GM18507 (cell line): ENCODE data around the gene SRPK3.
"Not testable (repeated sequence)": the region's sequence is repeated elsewhere in the genome, so short reads cannot be mapped to it uniquely, and the experiment has no call there.

ENCODE experiments used
- DNase-seq: peaks from one replicate; pipeline ENCODE4 v3.0.0; 2011; ENCODE audit warnings: low read depth; ENCODE audit not compliant: insufficient read length; ENCODE audit errors: extremely low spot score
- FAIRE-seq: peaks from 2 replicates; lab custom pipeline; 2011; peaks lifted over from hg19 to GRCh38; lab: Jason Lieb, UNC

SRPK3 gene, protein sequence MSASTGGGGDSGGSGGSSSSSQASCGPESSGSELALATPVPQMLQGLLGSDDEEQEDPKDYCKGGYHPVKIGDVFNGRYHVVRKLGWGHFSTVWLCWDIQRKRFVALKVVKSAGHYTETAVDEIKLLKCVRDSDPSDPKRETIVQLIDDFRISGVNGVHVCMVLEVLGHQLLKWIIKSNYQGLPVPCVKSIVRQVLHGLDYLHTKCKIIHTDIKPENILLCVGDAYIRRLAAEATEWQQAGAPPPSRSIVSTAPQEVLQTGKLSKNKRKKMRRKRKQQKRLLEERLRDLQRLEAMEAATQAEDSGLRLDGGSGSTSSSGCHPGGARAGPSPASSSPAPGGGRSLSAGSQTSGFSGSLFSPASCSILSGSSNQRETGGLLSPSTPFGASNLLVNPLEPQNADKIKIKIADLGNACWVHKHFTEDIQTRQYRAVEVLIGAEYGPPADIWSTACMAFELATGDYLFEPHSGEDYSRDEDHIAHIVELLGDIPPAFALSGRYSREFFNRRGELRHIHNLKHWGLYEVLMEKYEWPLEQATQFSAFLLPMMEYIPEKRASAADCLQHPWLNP

DNA sequence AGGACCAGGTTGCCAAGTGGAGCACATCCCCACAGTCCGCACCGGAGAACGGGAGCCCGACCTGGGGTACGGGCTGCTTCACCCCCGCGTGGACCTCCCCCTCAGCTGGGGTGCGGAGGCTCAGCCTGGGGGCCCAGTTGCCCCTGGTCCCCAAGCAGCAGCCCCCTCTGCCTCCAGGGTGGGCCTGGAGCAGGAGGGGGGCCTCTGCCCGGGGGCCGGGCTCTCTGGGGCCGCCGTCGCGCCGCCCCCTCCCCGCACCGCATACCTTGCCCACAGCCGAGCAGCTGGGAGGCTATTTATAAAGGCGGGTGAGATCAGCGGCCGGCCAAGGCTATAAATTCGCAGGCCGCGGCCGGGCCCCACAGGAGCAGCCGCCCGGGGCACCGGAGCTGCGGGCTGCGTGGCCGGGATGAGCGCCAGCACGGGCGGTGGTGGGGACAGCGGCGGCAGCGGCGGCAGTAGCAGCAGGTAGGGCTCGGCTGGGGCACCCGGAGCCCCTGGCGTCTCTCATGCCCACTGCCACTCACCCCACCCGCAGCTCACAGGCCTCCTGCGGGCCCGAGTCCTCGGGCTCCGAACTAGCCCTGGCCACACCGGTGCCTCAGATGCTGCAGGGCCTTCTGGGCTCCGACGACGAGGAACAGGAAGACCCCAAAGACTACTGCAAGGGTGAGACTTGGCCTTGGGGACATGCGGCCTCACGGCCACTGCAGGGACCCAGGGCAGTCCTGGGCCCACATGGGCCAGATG lies at the start of gene SRPK3:
SRPK3 (plus strand) TSS at position 364 of the 750 bp plus-strand sequence; CDS start at position 410, 46 bp downstream.
- no peak for FAIRE-seq
- DNase-seq, result no peak

DNA sequence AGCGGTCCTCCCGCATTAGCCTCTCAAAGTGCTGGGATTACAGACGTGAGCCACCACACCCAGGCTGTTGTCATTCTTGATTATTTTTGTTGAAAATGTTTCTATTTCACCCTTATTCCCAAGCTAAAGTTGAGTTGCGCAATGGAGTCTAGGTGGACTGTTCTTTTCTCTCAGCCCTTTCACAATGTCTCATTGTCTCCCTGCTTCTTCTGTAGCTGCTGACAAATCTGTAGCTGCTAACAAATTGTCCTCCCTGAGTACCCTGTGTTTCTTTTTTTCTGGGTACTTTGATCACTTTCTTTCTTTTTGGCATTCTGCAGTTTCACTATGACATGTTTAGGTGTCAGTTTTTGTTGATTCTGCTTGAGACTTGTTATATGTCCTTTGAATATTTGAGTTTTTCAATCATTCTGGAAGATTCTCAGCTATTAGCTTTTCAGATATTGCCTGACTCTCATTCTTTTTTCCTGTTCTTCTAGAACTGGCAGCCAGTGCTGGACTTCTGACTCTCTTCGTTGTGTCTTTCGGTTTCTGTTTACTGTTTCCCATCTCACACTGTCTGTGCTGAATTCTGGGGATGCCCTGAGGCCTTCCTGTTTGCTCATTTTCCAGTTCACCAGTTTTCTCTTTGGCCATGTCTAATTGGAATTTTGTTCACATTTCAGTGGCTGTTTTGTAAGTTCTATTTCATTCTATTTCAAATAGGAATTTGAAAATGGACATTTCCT lies 49.6 kb upstream of the SRPK3 start:
- peak; percentile 81 for FAIRE-seq
- DNase-seq, result no peak

DNA sequence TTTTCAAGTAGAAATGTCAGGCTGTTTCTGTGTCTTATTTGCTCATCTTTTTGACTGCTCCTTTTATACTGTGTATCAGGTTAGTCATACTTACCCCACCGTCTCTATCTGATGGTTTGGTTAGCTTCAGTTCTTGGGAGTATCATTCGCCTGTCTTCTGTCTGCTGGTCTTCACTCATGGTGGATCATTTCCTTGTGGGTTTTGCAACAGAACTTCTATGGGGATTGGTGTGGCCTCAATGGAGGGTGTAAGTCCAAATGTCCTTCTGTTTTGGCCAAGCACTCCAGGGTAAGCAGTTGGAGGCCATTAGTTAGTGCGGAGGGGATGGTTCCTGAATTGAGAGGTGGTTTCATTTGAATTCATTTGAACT lies 49.0 kb upstream of the SRPK3 start:
- no peak for FAIRE-seq
- DNase-seq, result no peak

DNA sequence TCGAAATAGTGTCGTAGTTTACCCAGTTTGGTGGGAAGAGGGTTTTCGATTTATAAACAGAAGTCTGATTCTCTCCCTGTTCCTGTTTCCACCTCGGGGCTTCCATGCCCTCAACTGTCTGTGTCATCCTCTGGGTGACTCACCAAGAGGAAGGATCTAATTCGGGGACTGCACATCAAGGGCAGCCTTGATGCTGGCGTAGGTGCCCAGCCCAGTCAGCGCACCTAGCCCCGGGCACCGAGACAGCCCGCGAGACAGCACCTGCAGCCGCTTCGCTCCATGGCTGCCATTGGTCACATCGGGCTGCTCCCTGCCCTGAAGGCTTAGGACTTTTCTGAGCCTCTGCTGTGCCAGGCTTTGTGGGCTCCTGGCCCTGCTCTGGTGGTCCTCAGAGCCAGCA lies 48.4 kb upstream of the SRPK3 start:
- FAIRE-seq (no peak), DNase-seq (no peak)

DNA sequence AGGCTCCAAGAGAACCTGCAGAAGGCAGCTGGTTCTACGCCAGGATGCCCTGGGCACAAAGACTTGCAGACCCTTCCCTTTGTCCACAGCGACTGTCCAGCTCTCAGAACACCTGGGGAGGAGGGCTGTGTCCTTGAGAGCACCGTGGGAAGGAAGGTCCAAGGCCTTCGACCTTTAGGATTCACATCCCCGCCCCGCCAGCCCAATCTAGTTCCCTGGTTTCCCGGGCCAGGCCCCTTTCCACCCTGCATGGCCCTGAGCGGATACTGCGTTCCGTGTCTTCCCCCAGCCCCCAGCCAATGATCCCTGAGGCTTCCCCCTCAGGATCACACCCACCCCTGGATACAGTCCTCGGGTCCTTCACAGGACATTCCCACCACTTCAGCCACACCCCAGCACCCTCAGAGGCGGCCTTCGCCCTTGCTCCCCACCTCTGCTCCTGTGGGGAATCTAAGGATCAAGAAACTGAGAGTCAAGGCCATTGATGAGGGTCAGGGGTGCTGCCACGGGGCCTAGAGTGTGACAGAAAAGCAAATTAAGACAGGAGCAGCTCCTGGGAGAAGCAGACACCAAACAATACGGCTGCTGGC lies 47.1 kb upstream of the SRPK3 start:
- no peak for FAIRE-seq
- no peak for DNase-seq

DNA sequence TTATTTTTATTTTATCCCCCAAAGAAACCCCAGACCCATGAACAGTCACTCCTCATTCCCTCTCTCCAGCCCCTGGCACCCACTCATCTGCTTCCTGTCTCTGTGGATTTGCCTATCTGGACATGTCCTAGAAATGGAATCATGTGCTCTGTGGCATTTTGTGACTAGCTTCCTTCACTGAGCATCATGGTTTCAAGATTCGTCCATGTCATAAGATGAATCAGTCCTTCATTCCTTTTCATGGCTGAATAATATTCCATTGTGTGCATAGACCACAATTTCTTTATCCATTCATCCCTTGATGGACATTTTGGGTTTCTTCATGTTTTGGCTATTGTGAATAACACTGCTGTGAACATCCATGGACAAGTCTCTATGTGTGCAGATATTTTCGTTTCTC lies 46.0 kb upstream of the SRPK3 start:
- FAIRE-seq (no peak), DNase-seq (no peak)

DNA sequence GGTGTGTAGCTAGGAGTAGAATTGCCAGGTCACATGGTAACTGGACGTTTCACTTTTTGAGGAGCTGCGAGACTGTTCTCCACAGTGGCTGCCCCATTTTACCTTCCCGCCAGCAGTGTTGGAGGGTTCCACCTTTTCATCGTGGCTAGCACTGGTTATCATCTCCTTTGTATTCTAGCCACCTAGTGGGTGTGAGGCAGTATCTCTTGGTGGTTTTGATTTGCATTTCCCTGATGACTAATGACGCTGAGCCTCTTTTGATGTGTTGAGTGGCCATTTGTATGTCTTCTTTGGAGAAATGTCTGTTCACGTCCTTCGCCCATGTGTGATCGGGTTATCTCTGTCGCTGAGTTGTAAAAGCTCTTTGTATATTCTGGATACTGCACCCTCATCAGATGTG lies 45.6 kb upstream of the SRPK3 start:
- DNase-seq (no peak), FAIRE-seq (peak; percentile 87)

DNA sequence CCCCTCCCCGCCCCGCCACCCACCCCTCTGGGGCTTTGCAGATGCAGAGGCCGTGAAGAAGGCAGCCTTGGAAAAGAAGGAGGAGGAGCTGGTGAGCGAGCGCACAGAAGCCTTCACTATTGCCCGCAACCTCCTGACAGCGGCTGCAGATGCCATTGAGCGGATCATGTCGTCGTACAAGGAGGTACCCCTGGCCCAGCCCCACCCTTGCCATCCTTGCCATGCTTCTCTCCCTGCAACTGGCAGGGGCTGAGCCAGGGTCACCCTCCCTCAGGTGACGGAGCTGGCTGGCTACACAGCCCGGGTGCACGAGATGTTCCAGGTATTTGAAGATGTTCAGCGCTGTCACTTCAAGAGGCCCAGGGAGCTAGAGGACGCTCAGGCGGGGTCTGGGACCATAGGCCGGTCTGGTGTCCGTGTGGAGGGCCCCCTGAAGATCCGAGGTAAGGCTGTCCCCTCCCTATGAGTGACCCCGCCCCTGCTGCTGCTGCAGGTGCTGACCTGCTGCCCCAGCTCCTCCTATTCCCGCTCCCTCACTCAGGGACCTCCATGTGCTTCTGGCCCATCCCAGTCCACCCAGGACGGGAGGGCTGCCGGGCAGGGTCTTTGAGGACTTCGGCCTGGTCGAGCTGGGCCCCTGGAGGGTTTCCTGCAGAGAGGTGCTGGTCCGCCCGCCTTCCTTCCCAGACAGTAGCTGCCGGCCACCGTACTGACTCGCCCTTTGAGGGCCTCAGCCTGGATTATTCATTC lies 44.6 kb upstream of the SRPK3 start:
- DNase-seq, result no peak
- no peak for FAIRE-seq

DNA sequence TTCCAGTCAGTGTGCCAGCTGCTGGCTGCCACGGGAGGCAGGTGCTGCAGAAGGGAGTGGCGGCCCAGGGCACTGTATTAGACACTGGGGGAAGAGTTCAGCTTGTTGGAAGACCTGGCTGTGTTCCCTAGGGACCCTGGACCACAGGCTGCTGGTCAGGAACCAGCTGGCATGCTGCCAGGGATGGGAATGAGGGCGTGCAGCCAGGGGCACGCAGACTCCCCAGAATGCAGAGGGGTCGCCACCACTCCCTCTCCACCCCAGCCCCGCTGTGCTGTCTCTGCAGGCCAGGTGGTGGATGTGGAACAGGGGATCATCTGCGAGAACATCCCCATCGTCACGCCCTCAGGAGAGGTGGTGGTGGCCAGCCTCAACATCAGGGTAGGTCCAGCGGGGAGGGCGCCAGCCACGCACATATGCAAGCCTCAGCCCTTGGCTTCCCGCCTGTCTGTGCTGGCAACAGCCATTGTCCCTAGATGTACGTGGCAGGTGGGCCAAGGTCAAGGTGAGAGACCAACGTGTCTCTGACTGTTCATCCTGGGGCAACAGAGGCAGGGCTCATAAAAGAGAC lies 43.9 kb upstream of the SRPK3 start:
- DNase-seq (no peak), FAIRE-seq (no peak)

DNA sequence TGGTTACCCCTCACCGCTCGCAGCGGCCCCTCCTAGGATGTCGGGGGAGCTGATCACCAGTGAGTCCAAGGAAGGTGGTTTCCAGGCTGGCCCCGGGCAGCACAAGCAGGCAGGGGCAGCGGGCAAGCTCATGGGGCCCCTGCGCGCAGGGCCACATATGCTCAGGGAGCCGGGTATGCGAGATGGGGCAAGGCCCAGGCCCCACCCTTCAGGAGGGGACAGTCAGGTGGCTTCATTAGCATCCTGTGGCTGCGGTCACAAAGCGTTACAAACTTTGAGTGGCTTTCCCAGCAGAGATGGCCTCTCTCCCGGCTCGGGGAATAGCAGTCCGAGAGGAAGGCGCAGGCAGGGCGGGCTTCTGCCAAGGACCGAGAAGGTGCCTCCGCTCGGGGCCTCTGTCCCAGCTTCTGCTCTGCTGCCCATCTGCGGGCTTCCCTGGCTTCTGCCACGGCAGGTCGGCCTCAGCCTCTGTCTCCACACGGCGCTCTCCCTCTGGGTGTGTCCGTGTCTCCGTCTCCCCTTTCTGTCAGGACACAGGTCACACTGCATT lies 42.7 kb upstream of the SRPK3 start:
- FAIRE-seq, result no peak
- no peak for DNase-seq

DNA sequence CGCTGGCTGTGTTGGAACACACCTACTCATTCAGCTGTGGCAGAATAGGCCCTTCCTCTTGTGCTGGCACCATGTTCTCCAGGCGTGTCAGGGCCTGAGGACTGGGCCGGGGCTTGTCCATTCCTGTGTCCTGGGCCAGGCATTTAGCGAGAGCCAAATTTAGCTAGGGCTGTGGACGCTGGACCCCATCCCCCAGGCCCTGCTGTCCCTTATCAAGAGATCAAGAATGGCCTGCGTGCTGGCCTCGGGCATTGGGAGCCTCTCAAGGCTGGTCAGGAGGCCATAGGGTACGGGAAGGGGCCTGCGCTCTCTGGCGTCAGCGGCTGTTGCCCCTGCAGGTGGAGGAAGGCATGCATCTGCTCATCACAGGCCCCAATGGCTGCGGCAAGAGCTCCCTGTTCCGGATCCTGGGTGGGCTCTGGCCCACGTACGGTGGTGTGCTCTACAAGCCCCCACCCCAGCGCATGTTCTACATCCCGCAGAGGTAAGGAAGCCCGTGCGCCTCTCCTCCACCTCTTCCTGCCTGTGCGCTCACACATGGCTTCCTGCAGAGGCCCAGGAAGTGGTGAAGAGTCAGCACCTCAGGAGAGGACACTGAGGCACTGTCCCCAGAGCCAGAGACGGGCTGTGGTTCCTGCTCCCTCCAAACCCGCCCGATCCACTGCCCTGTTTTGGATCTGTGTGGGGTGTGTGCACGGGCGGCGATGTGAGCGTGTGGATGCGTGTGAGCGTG lies 40.9 kb upstream of the SRPK3 start:
- FAIRE-seq, result no peak
- no peak for DNase-seq

DNA sequence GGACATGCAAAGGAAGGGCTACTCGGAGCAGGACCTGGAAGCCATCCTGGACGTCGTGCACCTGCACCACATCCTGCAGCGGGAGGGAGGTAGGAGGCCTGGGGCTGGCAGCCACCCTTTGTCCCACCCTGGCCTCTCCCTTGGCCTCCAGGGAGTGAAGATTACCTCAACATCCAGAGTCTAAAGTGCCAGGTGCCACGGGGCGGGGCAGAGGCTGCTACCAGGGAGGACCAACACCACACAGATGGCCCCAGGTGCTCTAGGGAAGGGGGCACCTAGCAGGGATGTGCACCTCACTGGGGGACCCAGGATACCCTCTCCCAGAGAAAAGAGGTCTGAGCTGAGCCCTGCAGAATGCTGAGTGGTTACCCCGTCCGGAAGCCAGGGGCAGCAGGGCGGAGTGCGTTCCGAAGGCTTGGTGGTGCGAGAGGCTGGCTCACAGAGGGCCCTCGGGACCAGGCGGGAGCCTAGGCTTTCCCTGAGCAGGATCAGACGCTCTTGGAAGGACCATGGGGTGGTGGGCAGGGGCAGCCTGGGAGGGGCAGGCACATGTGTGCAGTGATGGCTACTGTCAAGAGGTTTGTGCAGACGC lies 40.1 kb upstream of the SRPK3 start:
- DNase-seq (no peak), FAIRE-seq (no peak)

DNA sequence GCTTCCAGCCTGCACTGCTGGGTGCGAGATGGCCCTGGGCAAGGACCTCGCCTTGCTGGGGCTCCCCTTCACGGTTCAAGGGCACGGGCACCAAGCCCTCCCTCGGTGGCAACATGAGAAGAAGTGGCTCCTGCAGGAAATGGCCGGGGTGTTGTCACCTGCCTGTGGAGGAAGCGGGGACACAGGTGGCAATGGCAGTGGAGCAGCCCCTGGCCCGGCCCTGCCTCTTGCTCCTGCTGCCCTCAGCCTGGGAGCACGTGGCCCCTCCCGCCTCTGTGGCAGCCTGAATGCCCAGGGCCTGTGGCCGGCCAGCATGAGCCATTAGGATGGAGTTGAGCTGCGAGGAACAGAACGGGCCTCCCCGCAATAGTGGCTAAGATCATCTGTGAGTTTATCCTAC lies 39.4 kb upstream of the SRPK3 start:
- FAIRE-seq, result no peak
- DNase-seq, result no peak

DNA sequence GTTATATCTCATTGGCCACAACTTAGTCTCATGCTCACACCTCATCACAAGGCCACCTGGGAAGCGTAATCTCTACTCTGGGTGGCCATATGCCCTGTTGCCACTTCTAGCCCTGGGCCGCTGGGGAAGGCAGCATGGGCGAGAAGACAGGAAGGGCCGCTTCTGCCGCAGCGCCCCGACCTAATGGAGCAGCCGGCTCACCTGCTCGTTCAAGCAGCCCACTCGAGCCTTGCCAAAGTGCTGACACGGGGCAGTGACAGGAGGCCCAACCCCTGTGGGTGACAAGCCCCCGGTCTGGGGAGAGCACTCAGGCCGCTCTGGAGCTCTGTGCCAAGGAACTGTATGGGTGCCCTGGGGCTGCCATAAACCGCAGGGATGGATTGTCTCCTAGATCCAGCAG lies 38.7 kb upstream of the SRPK3 start:
- not testable (repeated sequence) for FAIRE-seq

DNA sequence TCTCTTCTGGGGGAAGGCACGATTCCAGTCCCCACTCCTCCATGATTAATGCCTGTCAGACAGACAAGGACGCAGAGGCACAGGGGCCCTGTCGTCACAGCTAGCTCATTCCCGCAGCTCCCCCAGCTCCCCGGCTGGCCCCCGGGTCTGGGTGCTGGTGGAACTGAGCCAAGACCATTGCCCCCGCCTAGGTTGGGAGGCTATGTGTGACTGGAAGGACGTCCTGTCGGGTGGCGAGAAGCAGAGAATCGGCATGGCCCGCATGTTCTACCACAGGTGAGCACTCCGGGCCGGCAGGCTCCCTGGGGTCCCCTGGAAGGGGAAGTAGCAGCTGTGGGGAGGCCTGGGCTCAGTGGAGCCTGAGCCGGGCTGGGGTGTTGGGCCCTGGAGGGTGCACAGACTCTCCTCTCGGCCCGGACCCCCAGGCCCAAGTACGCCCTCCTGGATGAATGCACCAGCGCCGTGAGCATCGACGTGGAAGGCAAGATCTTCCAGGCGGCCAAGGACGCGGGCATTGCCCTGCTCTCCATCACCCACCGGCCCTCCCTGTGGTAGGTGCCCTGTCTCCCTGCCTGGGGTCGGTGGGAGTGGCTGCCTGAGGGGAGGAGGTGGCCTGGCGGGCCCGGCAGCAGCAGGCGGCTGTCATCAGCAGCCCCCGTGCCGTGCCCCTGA lies 37.9 kb upstream of the SRPK3 start:
- not testable (repeated sequence) for DNase-seq, FAIRE-seq

More for the DNA sequence above, 38.7 kb upstream of the SRPK3 start:
- DNase-seq, result not testable (repeated sequence)

DNA sequence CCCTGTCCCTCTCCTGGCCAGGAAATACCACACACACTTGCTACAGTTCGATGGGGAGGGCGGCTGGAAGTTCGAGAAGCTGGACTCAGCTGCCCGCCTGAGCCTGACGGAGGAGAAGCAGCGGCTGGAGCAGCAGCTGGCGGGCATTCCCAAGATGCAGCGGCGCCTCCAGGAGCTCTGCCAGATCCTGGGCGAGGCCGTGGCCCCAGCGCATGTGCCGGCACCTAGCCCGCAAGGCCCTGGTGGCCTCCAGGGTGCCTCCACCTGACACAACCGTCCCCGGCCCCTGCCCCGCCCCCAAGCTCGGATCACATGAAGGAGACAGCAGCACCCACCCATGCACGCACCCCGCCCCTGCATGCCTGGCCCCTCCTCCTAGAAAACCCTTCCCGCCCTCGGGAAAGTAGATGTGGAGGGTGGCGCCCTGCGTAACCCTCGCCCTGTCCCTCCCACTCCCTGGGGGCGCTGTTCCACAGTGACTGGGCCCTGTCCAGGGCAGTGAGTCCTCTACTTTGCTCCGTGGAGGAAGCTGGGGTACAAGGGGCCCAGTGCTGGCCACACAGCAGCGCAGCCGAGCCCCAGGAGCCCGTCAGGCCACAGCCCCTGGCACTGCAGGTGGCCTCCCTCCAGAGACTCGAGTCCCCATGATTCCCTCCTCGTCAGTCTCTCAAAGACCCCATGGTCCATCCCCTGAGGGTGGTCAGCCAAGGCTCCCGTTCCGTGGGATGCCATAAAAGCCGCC lies 37.2 kb upstream of the SRPK3 start:
- not testable (repeated sequence) for FAIRE-seq, DNase-seq
